H9 (cell line): ENCODE measurements around the gene PMAIP1. TPM values are rescaled to one million over a fixed set of nuclear protein-coding genes. Genes with fewer than 3 reads are reported as not detected.
A peak's percentile ranks its signal among the peaks of the same experiment; 100 is the strongest.

Experiments used
- DNase-seq: peaks from one replicate; pipeline ENCODE4 v3.0.0-alpha.2; 2017
- H2AFZ ChIP-seq: one replicate; pipeline ENCODE4 v1.6.1; 2013; ENCODE audit warnings: mild to moderate bottlenecking, low read length, control low read depth, moderate library complexity
- H2AK5ac ChIP-seq: 2 replicates; pipeline ENCODE4 v1.6.1; 2013; ENCODE audit warnings: low read length, control low read depth, mixed read lengths; ENCODE audit not compliant: insufficient read length
- H2BK120ac ChIP-seq: one replicate; pipeline ENCODE4 v1.6.1; 2013; ENCODE audit warnings: low read depth, mild to moderate bottlenecking, low read length, control low read depth, inconsistent platforms; ENCODE audit not compliant: poor library complexity, severe bottlenecking
- H2BK12ac ChIP-seq: 2 replicates; pipeline ENCODE4 v1.6.1; 2013; ENCODE audit warnings: low read length, control low read depth, mixed read lengths, low read depth; ENCODE audit not compliant: insufficient read length
- H2BK15ac ChIP-seq: 2 replicates; pipeline ENCODE4 v1.6.1; 2013; ENCODE audit warnings: low read depth, low read length, control low read depth
- H2BK20ac ChIP-seq: one replicate; pipeline ENCODE4 v1.6.1; 2013; ENCODE audit warnings: low read depth, mild to moderate bottlenecking, low read length, control low read depth, inconsistent platforms; ENCODE audit not compliant: poor library complexity, severe bottlenecking
- H2BK5ac ChIP-seq: 2 replicates; pipeline ENCODE4 v1.6.1; 2013; ENCODE audit warnings: low read length, control low read depth, mixed read lengths; ENCODE audit not compliant: insufficient read length
- H3K14ac ChIP-seq: 2 replicates; pipeline ENCODE4 v1.6.1; 2013; ENCODE audit warnings: low read length, control low read depth; ENCODE audit not compliant: insufficient read depth
- H3K18ac ChIP-seq: 2 replicates; pipeline ENCODE4 v1.6.1; 2013; ENCODE audit warnings: low read depth, mild to moderate bottlenecking, mixed read lengths, low read length, control low read depth; ENCODE audit not compliant: insufficient read length
- H3K23ac ChIP-seq: 2 replicates; pipeline ENCODE4 v1.6.1; 2013; ENCODE audit warnings: low read length, control low read depth, mixed read lengths, low read depth; ENCODE audit not compliant: insufficient read length
- H3K23me2 ChIP-seq: 2 replicates; pipeline ENCODE4 v1.6.1; 2013; ENCODE audit warnings: low read depth, mild to moderate bottlenecking, mixed read lengths, low read length, control low read depth; ENCODE audit not compliant: insufficient read length, poor library complexity, severe bottlenecking
- H3K27ac ChIP-seq: 2 replicates; pipeline ENCODE4 v1.5.1; 2013; ENCODE audit warnings: low read length, control low read depth, mixed read lengths, low read depth; ENCODE audit not compliant: insufficient read length
- H3K27me3 ChIP-seq: 2 replicates; pipeline ENCODE4 v1.6.1; 2013; ENCODE audit warnings: low read length, control low read depth, inconsistent platforms; ENCODE audit not compliant: insufficient read depth
- H3K4ac ChIP-seq: 2 replicates; pipeline ENCODE4 v1.6.1; 2013; ENCODE audit warnings: low read depth, mild to moderate bottlenecking, control low read depth, inconsistent platforms, low read length, moderate library complexity
- H3K4me1 ChIP-seq: 2 replicates; pipeline ENCODE4 v1.6.1; 2013; ENCODE audit warnings: low read length, control low read depth, inconsistent platforms; ENCODE audit not compliant: insufficient read depth
- H3K4me2 ChIP-seq: 2 replicates; pipeline ENCODE4 v1.6.1; 2013; ENCODE audit warnings: low read length, control low read depth, mixed read lengths; ENCODE audit not compliant: insufficient read length, insufficient read depth
- H3K56ac ChIP-seq: 2 replicates; pipeline ENCODE4 v1.6.1; 2013; ENCODE audit warnings: low read depth, mild to moderate bottlenecking, mixed read lengths, low read length, control low read depth; ENCODE audit not compliant: insufficient read length
- H3K79me1 ChIP-seq: 2 replicates; pipeline ENCODE4 v1.6.1; 2013; ENCODE audit warnings: low read depth, mild to moderate bottlenecking, moderate library complexity, low read length, control low read depth, inconsistent platforms; ENCODE audit not compliant: insufficient read depth, poor library complexity, severe bottlenecking
- H3K79me2 ChIP-seq: 2 replicates; pipeline ENCODE4 v1.6.1; 2013; ENCODE audit warnings: low read length, control low read depth, inconsistent platforms; ENCODE audit not compliant: insufficient read depth
- H3K9ac ChIP-seq: 2 replicates; pipeline ENCODE4 v1.6.1; 2013; ENCODE audit warnings: low read length, control low read depth, mixed read lengths; ENCODE audit not compliant: insufficient read length; ENCODE audit errors: extremely low read depth
- H3K9me3 ChIP-seq: one replicate; pipeline ENCODE4 v1.6.1; 2013; ENCODE audit warnings: low read depth, low read length, inconsistent platforms; ENCODE audit not compliant: control insufficient read depth
- H3T11ph ChIP-seq: one replicate; pipeline ENCODE4 v1.6.1; 2013; ENCODE audit warnings: mild to moderate bottlenecking, low read length, control low read depth, inconsistent platforms
- H4K20me1 ChIP-seq: one replicate; pipeline ENCODE4 v1.6.1; 2013; ENCODE audit not compliant: control insufficient read depth, insufficient read length, insufficient read depth
- H4K5ac ChIP-seq: 2 replicates; pipeline ENCODE4 v1.6.1; 2013; ENCODE audit warnings: low read depth, mild to moderate bottlenecking, mixed read lengths, low read length, control low read depth; ENCODE audit not compliant: insufficient read length
- H4K8ac ChIP-seq: replicated peaks from 2 replicates; pipeline ENCODE4 v1.6.1; 2013; ENCODE audit warnings: low read length, control low read depth, mixed read lengths, low read depth; ENCODE audit not compliant: insufficient read length
- H4K91ac ChIP-seq: 2 replicates; pipeline ENCODE4 v1.6.1; 2013; ENCODE audit warnings: low read depth, mild to moderate bottlenecking, moderate library complexity, mixed read lengths, low read length, control low read depth; ENCODE audit not compliant: insufficient read length
- H3K27ac Mint-ChIP-seq, 3 experiments: 2 replicates in 2 of 3; 3 replicates in 1 of 3; pipeline ENCODE4 v1.8.0; 2020 to 2021; ENCODE audit warnings: mixed read lengths in 3 of 3, mild to moderate bottlenecking in 1 of 3, moderate library complexity in 1 of 3
- H3K27me3 Mint-ChIP-seq: 2 replicates; pipeline ENCODE4 v1.8.0; 2021; ENCODE audit warnings: low read depth, mild to moderate bottlenecking, moderate library complexity, mixed read lengths
- H3K36me3 Mint-ChIP-seq, 3 experiments: 2 replicates in 2 of 3; 3 replicates in 1 of 3; pipeline ENCODE4 v1.8.0; 2020 to 2021; ENCODE audit warnings: low read depth in 3 of 3, mixed read lengths in 3 of 3; ENCODE audit not compliant: insufficient read depth in 1 of 3
- H3K4me1 Mint-ChIP-seq, 2 experiments: 2 replicates each; pipeline ENCODE4 v1.8.0; 2020; ENCODE audit warnings: mixed read lengths in 2 of 2
- H3K4me3 Mint-ChIP-seq, 2 experiments: 2 replicates in 1 of 2; 3 replicates in 1 of 2; pipeline ENCODE4 v1.8.0; 2020 to 2021; ENCODE audit warnings: mild to moderate bottlenecking in 2 of 2, mixed read lengths in 2 of 2, moderate library complexity in 1 of 2
- H3K9me3 Mint-ChIP-seq, 2 experiments: 2 replicates in 1 of 2; 3 replicates in 1 of 2; pipeline ENCODE4 v1.8.0; 2020; ENCODE audit warnings: mild to moderate bottlenecking in 2 of 2, mixed read lengths in 2 of 2, moderate library complexity in 1 of 2
- CTCF ChIP-seq: fragments of 200-600 bp; sonication (generic); conservative IDR thresholded peaks from 3 replicates; pipeline ENCODE4 v1.8.0; 2021; ENCODE audit warnings: antibody characterized with exemption, mild to moderate bottlenecking
- whole genome bisulfite sequencing: extraction: QIAGEN DNeasy Blood & Tissue Kit; methylation state at CpG from one replicate; pipeline ENCODE4 v1.1.7; 2013; ENCODE audit warnings: missing lambda C conversion rate, low lambda C conversion rate, mixed read lengths; ENCODE audit not compliant: insufficient read length; ENCODE audit errors: extremely low coverage; 5-methylcytosine and 5-hydroxymethylcytosine counted together
- total RNA-seq: library from RNA; stranded (reverse); gene quantifications from 2 replicates; pipeline ENCODE4 v1.2.1, GENCODE V29; 2021

Gene PMAIP1
- total RNA-seq, 1 experiment from 2014 or later: 152 TPM

- Mint-ChIP-seq H3K36me3 (peaks cover 30 to 37% (median 31%) of the 10 kb centered on the region in 3 experiments), H3K4me3 (peak overlapping the region in 1 of 2 experiments; percentile 19; a peak in 1 of 5 replicates), H3K4me1 (peaks cover 56 to 65% of the 10 kb centered on the region in 2 experiments), H3K27me3 (no peaks in the 10 kb centered on the region), H3K27ac (peak overlapping the region in 1 of 3 experiments; percentile 49; a peak in 3 of 7 replicates), H3K9me3 (no peaks in the 10 kb centered on the region; a peak in 2 of 5 replicates)
- Histone ChIP-seq H3K56ac (no peak overlapping the region), H3K79me2 (peaks cover 14% of the 10 kb centered on the region; the same call in 1 of the 2 replicates), H2BK5ac (no peak overlapping the region), H4K20me1 (no peaks in the 10 kb centered on the region), H4K5ac (no peak overlapping the region), H3K4me2 (no peak overlapping the region), H3K9me3 (no peaks in the 10 kb centered on the region), H2AFZ (no peak overlapping the region), H2BK20ac (no peak overlapping the region), H4K91ac (no peak overlapping the region), H4K8ac (no peak overlapping the region), H3K23me2 (peaks cover 7% of the 10 kb centered on the region), H3K9ac (no peak overlapping the region), H3K14ac (no peak overlapping the region), H3K27ac (no peak overlapping the region), H2AK5ac (no peak overlapping the region), H2BK120ac (no peak overlapping the region), H3K18ac (no peak overlapping the region), H2BK12ac (no peak overlapping the region), H3K4ac (no peak overlapping the region), H3K79me1 (no peaks in the 10 kb centered on the region), H3K27me3 (no peaks in the 10 kb centered on the region), H2BK15ac (no peak overlapping the region), H3K23ac (no peak overlapping the region), H3T11ph (no peak overlapping the region), H3K4me1 (peaks cover 8% of the 10 kb centered on the region)
- no peak for TF ChIP-seq CTCF
- WGBS: no CpG with 5 or more reads among the region's 4 CpGs
- no peak for DNase-seq
Observed at GRCh38 chr18:59905686-59906091, 5.9 kb downstream of the PMAIP1 start.
